Transverse colon (tissue), 4 donors: ENCODE results near the gene NRP1. TPM values are rescaled to one million over a fixed set of nuclear protein-coding genes. Genes with fewer than 3 reads are reported as not detected.
A peak's percentile ranks its signal among the peaks of the same experiment; 100 is the strongest.

Experiments used
- DNase-seq: peaks from one replicate; pipeline ENCODE4 v3.0.0-alpha.2; 2019
- H3K27ac ChIP-seq, 4 donors: fragments of 200-600 bp; sonication (generic); 2 replicates each; pipeline ENCODE4 v1.5.1; 2016 to 2018; ENCODE audit warnings: inconsistent platforms in 4 of 4
- H3K27me3 ChIP-seq: fragments of 200-600 bp; sonication (generic); 2 replicates; pipeline ENCODE4 v1.5.1; 2017; ENCODE audit warnings: inconsistent platforms
- H3K36me3 ChIP-seq, 4 donors: fragments of 200-600 bp; sonication (generic); 2 replicates each; pipeline ENCODE4 v1.5.1; 2017 to 2019; ENCODE audit warnings: inconsistent platforms in 4 of 4
- H3K4me1 ChIP-seq, 4 donors: fragments of 200-600 bp; sonication (generic); 2 replicates each; pipeline ENCODE4 v1.5.1; 2017 to 2020; ENCODE audit warnings: inconsistent platforms in 4 of 4
- H3K4me3 ChIP-seq, 4 donors: fragments of 200-600 bp; sonication (generic); 1 replicate in 1 of 4; 2 replicates in 3 of 4; pipeline versions ENCODE4 v1.5.1 to v1.6.1; 2017 to 2019; ENCODE audit warnings: inconsistent platforms in 4 of 4
- H3K9me3 ChIP-seq, 2 donors: fragments of 200-600 bp; sonication (generic); 2 replicates each; pipeline ENCODE4 v1.5.1; 2017 to 2019; ENCODE audit warnings: inconsistent platforms in 2 of 2
- EP300 ChIP-seq: sonication (generic); formaldehyde crosslinking; IDR thresholded peaks from one replicate; pipeline ENCODE4 v1.6.1; 2017; ENCODE audit warnings: antibody characterized with exemption, low read depth
- POLR2A ChIP-seq: fragments of 450-650 bp; IDR thresholded peaks from one replicate; pipeline ENCODE4 v1.6.1; 2016; ENCODE audit warnings: antibody characterized with exemption, mild to moderate bottlenecking, moderate library complexity
- POLR2AphosphoS5 ChIP-seq, 3 donors: sonication (generic); formaldehyde crosslinking; IDR thresholded peaks; one replicate each; pipeline ENCODE4 v1.6.1; 2016; ENCODE audit warnings: antibody characterized with exemption in 3 of 3
- WGBS, 2 donors: methylation state at CpG; one replicate each; pipeline ENCODE4 v1.1.5; 2018; ENCODE audit warnings: low coverage in 1 of 2; 5-methylcytosine and 5-hydroxymethylcytosine counted together
- in situ Hi-C, 4 donors: fragments of 200-750 bp; cut with MboI; loops; one replicate each; pipeline versions ENCODE4 v1.15.0 to v1.15.1; 2017; ENCODE audit warnings: low sequenced_read_pairs in 3 of 4, low pct_ligation_motif_present in 1 of 4, low pct_unique_long_range_greater_than_20kb in 1 of 4
- intact Hi-C: fragments of 100-400 bp; cut with DNase I; formaldehyde crosslinking; loops from one replicate; pipeline ENCODE4 v1.15.1; 2023; ENCODE audit warnings: low total_unique reads
- total RNA-seq, 4 donors: library from RNA; depleted of rRNA; stranded (reverse); fragments of >200 nt; gene quantifications; one replicate each; pipeline ENCODE4 v1.1.0, GENCODE V29; 2016
- TF ChIP-seq, protein P1 (sequence below), 5 experiments: fragments of 200-600 bp in 3 of 5; fragments of 450-650 bp in 2 of 5; sonication (generic) in 3 of 5; IDR thresholded peaks; 1 replicate in 2 of 5; 2 replicates in 3 of 5; pipeline ENCODE4 v1.5.1; 2016 to 2017; ENCODE audit warnings: antibody characterized with exemption in 5 of 5, inconsistent platforms in 3 of 5, mild to moderate bottlenecking in 2 of 5, moderate library complexity in 1 of 5

The NRP1 gene
- total RNA-seq, 4 donors from 2014 or later, result 14.1 to 35.5 (median 19.5) TPM

DNA sequence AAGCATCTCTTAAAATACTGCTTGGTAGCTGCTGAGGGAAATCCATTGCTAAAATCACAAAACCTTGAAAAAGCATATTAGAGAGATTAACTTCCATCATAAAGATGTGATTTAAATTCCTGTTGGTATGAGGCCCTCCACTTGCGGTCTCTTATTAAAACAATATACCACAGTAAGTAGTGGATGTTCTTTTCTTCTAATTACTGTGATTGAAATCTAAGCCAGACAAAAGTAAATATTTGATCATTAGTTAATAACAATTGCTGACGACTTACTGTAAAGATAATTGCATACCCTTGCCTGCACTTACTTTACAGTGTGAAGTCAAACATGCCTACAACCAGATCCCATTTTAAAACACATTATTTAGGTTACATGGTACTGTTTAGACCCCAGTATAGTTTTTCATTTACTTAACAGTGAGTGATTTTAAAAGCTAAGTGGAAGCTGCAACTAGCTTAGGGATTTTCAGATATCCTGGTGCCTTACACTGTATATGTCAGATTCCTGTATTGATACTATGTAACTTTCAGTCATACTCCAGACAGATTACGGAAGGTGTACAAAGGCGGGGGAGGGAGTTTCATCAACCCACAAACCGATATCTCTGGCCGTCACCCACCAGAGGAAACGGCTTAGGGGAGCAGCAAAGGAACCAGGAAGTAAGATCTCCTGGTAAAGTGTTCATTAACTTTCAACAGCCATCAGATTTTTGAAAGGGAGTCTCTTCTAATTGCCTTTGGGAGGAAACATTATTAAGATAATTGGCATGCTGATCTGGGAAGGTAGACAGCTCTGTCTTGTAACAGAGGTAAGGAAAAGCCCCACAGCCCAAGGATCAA, 986 bp downstream of the NRP1 start:
- no peak for TF ChIP-seq EP300
- TF ChIP-seq POLR2AphosphoS5 (IDR thresholded peaks at IDR 0.05), result no peak
- TF ChIP-seq POLR2A, result no peak
- TF ChIP-seq, protein P1, sequence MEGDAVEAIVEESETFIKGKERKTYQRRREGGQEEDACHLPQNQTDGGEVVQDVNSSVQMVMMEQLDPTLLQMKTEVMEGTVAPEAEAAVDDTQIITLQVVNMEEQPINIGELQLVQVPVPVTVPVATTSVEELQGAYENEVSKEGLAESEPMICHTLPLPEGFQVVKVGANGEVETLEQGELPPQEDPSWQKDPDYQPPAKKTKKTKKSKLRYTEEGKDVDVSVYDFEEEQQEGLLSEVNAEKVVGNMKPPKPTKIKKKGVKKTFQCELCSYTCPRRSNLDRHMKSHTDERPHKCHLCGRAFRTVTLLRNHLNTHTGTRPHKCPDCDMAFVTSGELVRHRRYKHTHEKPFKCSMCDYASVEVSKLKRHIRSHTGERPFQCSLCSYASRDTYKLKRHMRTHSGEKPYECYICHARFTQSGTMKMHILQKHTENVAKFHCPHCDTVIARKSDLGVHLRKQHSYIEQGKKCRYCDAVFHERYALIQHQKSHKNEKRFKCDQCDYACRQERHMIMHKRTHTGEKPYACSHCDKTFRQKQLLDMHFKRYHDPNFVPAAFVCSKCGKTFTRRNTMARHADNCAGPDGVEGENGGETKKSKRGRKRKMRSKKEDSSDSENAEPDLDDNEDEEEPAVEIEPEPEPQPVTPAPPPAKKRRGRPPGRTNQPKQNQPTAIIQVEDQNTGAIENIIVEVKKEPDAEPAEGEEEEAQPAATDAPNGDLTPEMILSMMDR (IDR thresholded peaks at IDR 0.05), result no peak
- WGBS, 2 donors, result 22 to 34% methylated on average over 2 to 7 of the region's 7 CpGs
- intact Hi-C loops, result no loop called here
- peak overlapping the region; percentile 81 to 90 (median 86) for H3K27ac ChIP-seq
- in situ Hi-C loops, result loop anchor here in 3 of 4 donors (25.0 kb wide), 1 partner anchor 1304 kb away; no protein-coding TSS in a partner anchor
- H3K4me3 ChIP-seq, result peak overlapping the region; percentile 51 to 67 (median 62)
- DNase-seq, result peak; percentile 13
- H3K27me3 ChIP-seq, result no peaks in the 10 kb centered on the region
- peaks cover 0 to 39% (median 23%) of the 10 kb centered on the region in 4 donors for H3K4me1 ChIP-seq
- H3K36me3 ChIP-seq, result no peaks in the 10 kb centered on the region
- no peaks in the 10 kb centered on the region for H3K9me3 ChIP-seq

DNA sequence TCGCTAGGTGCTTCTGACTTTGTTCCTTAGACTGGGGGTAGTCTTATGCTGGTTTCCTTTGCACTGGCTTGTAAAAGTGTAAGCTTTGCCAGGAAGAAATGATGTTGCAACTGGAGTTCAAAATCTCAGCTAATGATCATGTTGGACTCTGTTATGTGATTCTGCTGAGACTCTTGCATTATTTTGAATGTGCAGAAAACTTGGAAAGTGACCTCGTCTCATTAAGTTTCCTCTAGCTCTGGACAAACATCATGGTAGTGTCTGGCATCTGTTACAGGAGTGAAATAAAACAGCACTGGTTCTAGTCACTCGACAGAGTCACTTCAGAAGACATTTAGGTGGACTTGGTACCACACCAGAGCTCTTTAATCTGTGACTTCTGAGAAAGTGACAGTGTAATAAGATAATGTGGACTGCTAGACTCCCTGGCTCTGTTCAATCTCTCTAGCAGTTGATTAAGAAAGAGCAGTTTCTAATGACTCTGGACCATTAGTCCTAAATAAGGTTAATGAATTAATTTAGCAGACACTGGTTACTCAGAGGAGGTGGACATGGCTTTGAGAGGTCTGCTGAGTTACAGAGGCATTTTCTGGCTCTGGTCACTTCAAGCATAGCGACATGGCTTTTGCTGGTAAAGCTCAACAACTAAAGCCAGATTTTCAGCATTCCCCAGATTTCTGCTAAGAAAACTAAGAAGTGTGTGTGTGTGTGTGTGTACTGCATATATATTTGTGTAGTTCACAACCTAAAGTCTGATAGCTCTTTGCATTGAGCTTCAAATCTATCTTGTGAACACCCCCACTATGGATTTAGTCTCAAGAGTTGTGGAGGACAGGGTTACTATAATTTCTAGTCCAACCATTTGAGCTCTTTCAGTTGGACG, 2.0 kb downstream of the NRP1 start:
- H3K4me1 ChIP-seq, result peaks cover 0 to 32% (median 20%) of the 10 kb centered on the region in 4 donors
- no peak for TF ChIP-seq EP300
- no peak for TF ChIP-seq POLR2A
- peak in 1 of 3 donors; percentile 20 for TF ChIP-seq POLR2AphosphoS5 (IDR thresholded peaks at IDR 0.05)
- TF ChIP-seq, protein P1 (IDR thresholded peaks at IDR 0.05), result no peak
- H3K27ac ChIP-seq, result peak overlapping the region; percentile 81 to 90 (median 86)
- WGBS, 2 donors, result 42 to 64% methylated on average over 3 to 5 of the region's 5 CpGs
- no peaks in the 10 kb centered on the region for H3K36me3 ChIP-seq
- in situ Hi-C loops, result loop anchor here in 3 of 4 donors (25.0 kb wide), 1 partner anchor 1305 kb away; no protein-coding TSS in a partner anchor
- DNase-seq, result no peak
- intact Hi-C loops, result no loop called here
- H3K9me3 ChIP-seq, result no peaks in the 10 kb centered on the region
- no peaks in the 10 kb centered on the region for H3K27me3 ChIP-seq
- peak overlapping the region in 3 of 4 donors; percentile 4 to 60 (median 51) for H3K4me3 ChIP-seq

DNA sequence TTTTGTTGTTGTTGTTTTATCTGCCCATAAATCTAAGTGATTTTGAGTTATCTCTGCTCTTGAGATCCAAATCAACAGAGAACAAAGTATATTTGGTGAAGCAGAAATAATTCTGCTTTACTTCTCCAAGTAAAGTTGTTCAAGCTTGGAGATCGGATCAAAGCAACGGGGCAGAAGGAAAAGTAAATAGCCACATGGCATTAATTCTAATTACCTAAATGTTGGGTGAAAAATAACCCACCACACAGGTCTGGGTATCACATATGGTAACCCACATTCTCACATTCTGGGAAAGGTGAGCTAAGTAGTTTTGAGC, 3.1 kb downstream of the NRP1 start:
- no peaks in the 10 kb centered on the region for H3K9me3 ChIP-seq
- peak overlapping the region in 3 of 4 donors; percentile 4 to 60 (median 51) for H3K4me3 ChIP-seq
- no peaks in the 10 kb centered on the region for H3K27me3 ChIP-seq
- no peak for DNase-seq
- TF ChIP-seq POLR2AphosphoS5 (IDR thresholded peaks at IDR 0.05) (no peak), POLR2A (no peak), EP300 (no peak)
- TF ChIP-seq, protein P1 (IDR thresholded peaks at IDR 0.05), result no peak
- intact Hi-C loops (no loop called here), in situ Hi-C loops (loop anchor here in 3 of 4 donors (25.0 kb wide), 1 partner anchor 1306 kb away; no protein-coding TSS in a partner anchor)
- 39% methylated on average over 2 of the region's 2 CpGs; no CpG with 5 or more reads in 1 of the 2 donors for WGBS, 2 donors
- peaks cover 0 to 22% (median 9%) of the 10 kb centered on the region in 4 donors for H3K4me1 ChIP-seq
- H3K36me3 ChIP-seq, result no peaks in the 10 kb centered on the region
- H3K27ac ChIP-seq, result peak overlapping the region in 3 of 4 donors; percentile 30 to 90 (median 84)
